ENCODE data around the gene ADAT3.

GRCh38 chr19:1873524-1874473, 31.4 kb upstream of the ADAT3 start:
- TF ChIP-seq CTCF (tag by site-specific recombination; IDR thresholded peaks at IDR 0.05): no peak
- TF ChIP-seq ZNF449 (tag by site-specific recombination; IDR thresholded peaks at IDR 0.05): no peak
- no peak for TF ChIP-seq ZNF274 (IDR thresholded peaks at IDR 0.05; ENCODE audit: low read length)
- no peak for TF ChIP-seq ZNF274 (tag by site-specific recombination; IDR thresholded peaks at IDR 0.05; ENCODE audit: borderline replicate concordance)
- TF ChIP-seq ZNF19 (tag by site-specific recombination; IDR thresholded peaks at IDR 0.05; ENCODE audit: low read depth): no peak
- TF ChIP-seq REST (tag by site-specific recombination; IDR thresholded peaks at IDR 0.05): no peak
- TF ChIP-seq ZBTB7A (tag by site-specific recombination; IDR thresholded peaks at IDR 0.05; ENCODE audit: low read depth): no peak
- no peak for TF ChIP-seq ZNF114 (tag by site-specific recombination; IDR thresholded peaks at IDR 0.05)
- no peak for TF ChIP-seq ZNF623 (tag by site-specific recombination; IDR thresholded peaks at IDR 0.05)
- TF ChIP-seq YY1 (tag by site-specific recombination; IDR thresholded peaks at IDR 0.05): no peak
- no peak for TF ChIP-seq PRDM4 (tag by site-specific recombination; IDR thresholded peaks at IDR 0.05)
- no peak for TF ChIP-seq MZF1 (tag by site-specific recombination; IDR thresholded peaks at IDR 0.05; ENCODE audit: borderline replicate concordance)
- no peak for TF ChIP-seq ZNF292 (tag by site-specific recombination; IDR thresholded peaks at IDR 0.05; ENCODE audit: borderline replicate concordance, low read depth)
- no peak for TF ChIP-seq ZFP69B (tag by site-specific recombination; IDR thresholded peaks at IDR 0.05)
